EH (cell line): Measurements from ENCODE around the gene CRYAB.
"Not testable (repeated sequence)": the region's sequence is repeated elsewhere in the genome, so short reads cannot be mapped to it uniquely, and the experiment has no call there.

Experiments used
- DNase-seq: peaks from one replicate; pipeline ENCODE4 v3.0.0-alpha.2; 2015; ENCODE audit warnings: low read depth

The CRYAB gene

DNA sequence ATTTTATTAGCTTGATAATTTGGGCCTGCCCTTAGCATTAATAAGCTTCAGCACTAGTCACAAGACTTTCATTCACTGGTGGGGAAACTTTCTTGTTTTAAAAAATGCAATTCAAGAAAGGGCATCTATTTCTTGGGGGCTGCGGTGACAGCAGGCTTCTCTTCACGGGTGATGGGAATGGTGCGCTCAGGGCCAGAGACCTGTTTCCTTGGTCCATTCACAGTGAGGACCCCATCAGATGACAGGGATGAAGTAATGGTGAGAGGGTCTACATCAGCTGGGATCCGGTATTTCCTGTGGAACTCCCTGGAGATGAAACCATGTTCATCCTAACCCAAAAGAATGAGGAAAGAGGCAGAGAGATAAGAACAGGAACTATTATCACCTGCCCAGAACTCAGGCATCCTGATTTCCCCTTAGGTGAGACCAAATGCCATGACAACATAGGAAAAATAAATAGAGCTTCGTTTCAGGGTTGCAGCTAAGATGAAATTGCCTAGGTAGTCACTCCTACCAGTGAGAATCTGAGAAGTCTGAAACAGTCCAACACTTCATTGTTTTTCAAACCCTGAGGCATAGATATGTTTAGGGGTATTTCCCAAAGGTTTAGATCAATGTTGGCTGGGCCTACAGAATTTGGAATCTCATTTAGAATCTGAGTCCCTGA, 2.8 kb downstream of the CRYAB start:
- DNase-seq, result no peak

DNA sequence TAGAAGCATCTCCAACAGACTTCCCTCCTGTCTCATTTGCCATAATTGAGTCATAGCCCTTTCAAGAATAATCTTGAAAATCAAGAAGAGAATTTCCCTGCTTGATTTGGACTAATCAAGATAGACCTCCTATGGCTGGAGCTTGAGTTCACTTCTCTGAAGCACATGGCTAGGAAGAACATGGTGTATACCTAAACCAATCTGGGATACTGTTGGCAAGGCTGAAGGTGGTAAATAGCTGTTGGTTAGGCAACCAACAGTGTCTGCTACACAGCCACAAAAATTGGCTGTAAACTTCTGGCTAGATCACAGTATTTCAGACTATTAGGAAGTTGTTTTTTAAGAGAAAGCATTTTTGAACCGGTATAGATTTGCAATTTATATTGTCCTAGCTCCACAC, 4.9 kb downstream of the CRYAB start:
- DNase-seq, result no peak

DNA sequence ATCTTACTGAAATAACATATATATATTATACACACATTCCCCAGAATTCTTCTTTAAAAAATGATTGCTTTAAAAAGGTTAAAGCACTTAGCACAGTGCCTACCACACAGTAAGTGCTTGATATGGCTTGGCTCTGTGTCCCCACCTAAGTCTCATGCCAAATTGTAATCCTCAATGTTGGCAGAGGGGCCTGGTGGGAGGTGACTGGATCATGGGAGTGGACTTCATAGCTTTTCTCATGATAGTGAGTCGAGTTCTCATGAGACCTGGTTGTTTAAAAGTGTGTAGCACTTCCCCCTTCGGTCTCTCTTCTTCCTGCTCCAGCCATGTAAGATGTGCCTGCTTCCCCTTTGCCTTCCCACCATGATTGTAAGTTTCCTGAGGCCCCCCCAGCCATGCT, 6.2 kb downstream of the CRYAB start:
- peak; percentile 18 for DNase-seq

GRCh38 chr11:111886844-111887243, 24.7 kb downstream of the CRYAB start:
- DNase-seq, result no peak

DNA sequence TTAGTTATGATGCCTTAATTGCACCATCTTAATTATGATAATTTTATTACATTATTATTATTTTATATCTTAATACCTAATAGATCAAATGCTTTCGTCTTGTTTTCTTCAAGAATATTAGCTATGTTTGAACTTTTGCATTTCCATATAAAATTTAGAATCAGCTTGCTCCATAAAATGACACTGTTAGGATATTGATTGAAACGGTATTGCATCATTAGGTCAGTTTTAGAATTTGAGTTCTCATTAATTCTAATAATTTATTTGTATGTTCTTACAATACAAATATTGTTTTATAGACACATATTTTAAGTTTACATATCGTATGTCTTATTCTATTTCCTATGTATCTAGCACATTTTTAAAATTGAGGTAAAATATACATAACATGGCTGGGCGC, 25.5 kb downstream of the CRYAB start:
- DNase-seq, result no peak

- DNase-seq, result not testable (repeated sequence)
Measured at GRCh38 chr11:111885053-111885452, 26.5 kb downstream of the CRYAB start.

- no peak for DNase-seq
Measured at GRCh38 chr11:111882202-111882601, 29.4 kb downstream of the CRYAB start.

DNA sequence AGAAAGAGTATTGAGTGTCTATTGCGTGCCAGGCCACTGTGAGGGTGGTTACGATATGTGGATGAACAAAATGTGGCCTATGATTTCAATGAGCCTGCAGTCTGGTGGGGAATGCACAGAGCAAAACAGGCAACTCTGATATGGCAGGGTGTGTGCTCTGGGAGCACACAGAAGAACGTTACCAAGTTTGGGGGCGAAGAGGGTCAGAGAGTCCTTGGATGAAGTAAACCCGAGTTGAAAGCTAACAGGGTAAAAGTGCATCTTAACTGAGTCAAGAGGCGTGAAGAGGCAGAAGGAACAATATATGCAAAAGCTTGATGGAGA, 32.0 kb downstream of the CRYAB start:
- no peak for DNase-seq

DNA sequence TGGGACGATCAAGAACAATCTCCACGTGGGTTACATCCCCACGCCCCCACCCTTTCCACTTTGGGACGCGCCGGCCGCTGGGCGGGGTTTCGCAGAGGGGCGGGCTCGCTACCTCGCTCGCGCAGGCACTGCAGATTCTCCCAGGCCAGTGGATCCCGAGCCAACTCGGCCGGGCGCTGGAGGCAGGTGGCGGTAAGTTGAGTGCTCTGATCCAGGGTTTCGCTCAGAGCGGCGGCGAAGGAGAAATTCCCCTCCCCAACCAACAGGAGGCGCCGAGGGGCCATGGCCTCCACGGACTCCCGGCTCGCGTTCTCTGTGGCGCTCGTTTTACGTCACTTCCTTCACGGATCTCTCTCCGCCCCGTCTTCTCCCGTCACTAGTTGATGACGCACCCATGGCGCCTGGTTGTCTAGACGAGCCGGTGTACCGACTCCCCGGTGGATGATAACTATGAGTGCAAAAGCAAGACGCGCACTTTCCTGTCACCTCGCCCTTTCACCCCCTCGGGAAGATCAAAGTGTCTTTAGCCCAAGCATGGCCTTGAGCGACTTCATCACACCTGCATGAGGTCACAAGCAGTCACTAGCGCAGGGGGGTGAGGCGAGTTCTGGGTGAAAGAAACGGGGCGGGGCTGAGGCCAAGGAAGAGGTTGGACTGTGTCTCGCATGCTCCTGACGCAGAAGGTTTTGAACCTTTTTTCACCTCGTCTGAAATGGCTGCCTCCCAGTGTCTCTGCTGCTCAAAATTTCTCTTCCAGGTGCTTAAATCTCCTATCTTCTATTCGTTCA, 32.5 kb downstream of the CRYAB start, which contains the start of the genes CFAP68 and FDXACB1:
CFAP68 (plus strand) TSS at position 693 of the 788 bp plus-strand sequence; CDS start at position 713, 20 bp downstream.
FDXACB1 (minus strand) TSS at position 317 of the 788 bp plus-strand sequence; CDS start at position 284, 33 bp downstream.
- peak; percentile 97 for DNase-seq

- DNase-seq, result peak; percentile 42
Measured at GRCh38 chr11:111878385-111878848, 33.2 kb downstream of the CRYAB start.

DNA sequence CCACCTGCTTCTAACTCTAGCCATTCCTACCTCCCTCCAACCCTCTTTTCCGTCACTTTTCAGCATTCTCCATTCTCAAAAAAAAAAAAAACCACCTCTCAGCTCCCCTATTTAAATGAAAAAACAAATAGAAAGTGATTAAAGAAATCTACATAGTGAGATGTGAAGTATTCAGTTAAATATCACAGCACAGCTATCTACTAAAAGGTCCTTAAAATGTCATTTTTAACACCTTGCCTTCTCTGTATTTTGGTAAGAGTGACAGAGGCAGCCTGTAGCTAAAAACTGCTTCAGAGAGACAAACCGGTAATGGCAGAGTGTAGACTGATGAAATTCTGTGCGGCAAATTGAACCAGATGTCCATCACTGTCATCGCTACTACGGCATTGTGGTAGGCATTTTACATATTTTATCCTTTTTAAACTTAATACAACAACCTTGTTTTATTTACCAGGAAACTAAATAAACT, 39.8 kb downstream of the CRYAB start:
- peak; percentile 17 for DNase-seq

- peak; percentile 80 for DNase-seq
Measured at GRCh38 chr11:111870886-111871692, 40.5 kb downstream of the CRYAB start, which contains the start of gene ALG9. Gene ALG9, minus strand, starts transcription at chr11:111871581. Its CDS starts 99 bp downstream, at chr11:111871482.

- no peak for DNase-seq
Measured at GRCh38 chr11:111870522-111870885, 41.1 kb downstream of the CRYAB start.

- DNase-seq, result no peak
Measured at GRCh38 chr11:111870113-111870512, 41.5 kb downstream of the CRYAB start.

GRCh38 chr11:111860257-111860656, 51.3 kb downstream of the CRYAB start:
- DNase-seq, result no peak
